ENCODE measurements around the gene PISD.

The PISD gene

GRCh38 chr22:31579835-31580242 lies 82.2 kb downstream of the PISD start:
- Histone ChIP-seq H3K4me3 (ENCODE audit: severe bottlenecking) (no peak overlapping the region), H3K4me1 (ENCODE audit: insufficient read depth, poor library complexity, severe bottlenecking) (no peaks in the 10 kb centered on the region), H3K27me3 (ENCODE audit: insufficient read depth, poor library complexity, severe bottlenecking) (no peaks in the 10 kb centered on the region), H3K9me3 (ENCODE audit: severe bottlenecking) (no peaks in the 10 kb centered on the region), H3K36me3 (ENCODE audit: low read depth) (peaks cover 10% of the 10 kb centered on the region; the same call in 1 of the 2 replicates), H3K27ac (ENCODE audit: poor library complexity, severe bottlenecking) (no peak overlapping the region)
- ATAC-seq (ENCODE audit: low read depth), result no peak
- TF ChIP-seq, protein P1, sequence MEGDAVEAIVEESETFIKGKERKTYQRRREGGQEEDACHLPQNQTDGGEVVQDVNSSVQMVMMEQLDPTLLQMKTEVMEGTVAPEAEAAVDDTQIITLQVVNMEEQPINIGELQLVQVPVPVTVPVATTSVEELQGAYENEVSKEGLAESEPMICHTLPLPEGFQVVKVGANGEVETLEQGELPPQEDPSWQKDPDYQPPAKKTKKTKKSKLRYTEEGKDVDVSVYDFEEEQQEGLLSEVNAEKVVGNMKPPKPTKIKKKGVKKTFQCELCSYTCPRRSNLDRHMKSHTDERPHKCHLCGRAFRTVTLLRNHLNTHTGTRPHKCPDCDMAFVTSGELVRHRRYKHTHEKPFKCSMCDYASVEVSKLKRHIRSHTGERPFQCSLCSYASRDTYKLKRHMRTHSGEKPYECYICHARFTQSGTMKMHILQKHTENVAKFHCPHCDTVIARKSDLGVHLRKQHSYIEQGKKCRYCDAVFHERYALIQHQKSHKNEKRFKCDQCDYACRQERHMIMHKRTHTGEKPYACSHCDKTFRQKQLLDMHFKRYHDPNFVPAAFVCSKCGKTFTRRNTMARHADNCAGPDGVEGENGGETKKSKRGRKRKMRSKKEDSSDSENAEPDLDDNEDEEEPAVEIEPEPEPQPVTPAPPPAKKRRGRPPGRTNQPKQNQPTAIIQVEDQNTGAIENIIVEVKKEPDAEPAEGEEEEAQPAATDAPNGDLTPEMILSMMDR (IDR thresholded peaks at IDR 0.05; ENCODE audit: poor library complexity, severe bottlenecking), result no peak
- DNase-seq (ENCODE audit: low spot score), result no peak

DNA sequence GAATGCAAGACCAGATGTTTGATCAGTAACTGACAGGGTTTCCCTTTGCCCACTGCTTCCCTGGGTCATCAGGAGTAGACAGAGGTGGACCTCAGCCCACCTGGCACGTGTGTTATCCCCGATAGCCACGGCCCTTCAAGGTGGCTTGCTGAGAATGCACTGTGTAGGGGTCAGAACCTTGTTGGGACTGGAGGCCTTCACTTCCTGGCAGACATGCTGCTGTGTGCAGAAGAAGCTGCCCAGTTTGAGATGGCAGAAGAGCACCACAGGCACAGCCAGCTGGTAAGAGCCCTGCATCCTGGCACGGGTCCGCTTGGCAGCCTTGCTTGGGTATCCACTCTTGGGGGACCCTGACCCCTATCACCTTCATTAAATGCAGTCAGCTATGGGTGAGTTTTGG lies 83.8 kb downstream of the PISD start:
- DNase-seq (ENCODE audit: low spot score) (no peak), ATAC-seq (ENCODE audit: low read depth) (no peak)
- TF ChIP-seq, protein P1 (IDR thresholded peaks at IDR 0.05; ENCODE audit: poor library complexity, severe bottlenecking), result no peak
- Histone ChIP-seq H3K27me3 (ENCODE audit: insufficient read depth, poor library complexity, severe bottlenecking) (no peaks in the 10 kb centered on the region), H3K4me3 (ENCODE audit: severe bottlenecking) (no peak overlapping the region), H3K36me3 (ENCODE audit: low read depth) (peaks cover 17% of the 10 kb centered on the region), H3K4me1 (ENCODE audit: insufficient read depth, poor library complexity, severe bottlenecking) (no peaks in the 10 kb centered on the region), H3K27ac (ENCODE audit: poor library complexity, severe bottlenecking) (no peak overlapping the region), H3K9me3 (ENCODE audit: severe bottlenecking) (no peaks in the 10 kb centered on the region)

GRCh38 chr22:31577711-31578110 lies 84.3 kb downstream of the PISD start:
- Histone ChIP-seq H3K4me1 (ENCODE audit: insufficient read depth, poor library complexity, severe bottlenecking) (no peaks in the 10 kb centered on the region), H3K4me3 (ENCODE audit: severe bottlenecking) (no peak overlapping the region), H3K36me3 (ENCODE audit: low read depth) (peaks cover 21% of the 10 kb centered on the region), H3K27me3 (ENCODE audit: insufficient read depth, poor library complexity, severe bottlenecking) (no peaks in the 10 kb centered on the region), H3K27ac (ENCODE audit: poor library complexity, severe bottlenecking) (no peak overlapping the region), H3K9me3 (ENCODE audit: severe bottlenecking) (no peaks in the 10 kb centered on the region)
- TF ChIP-seq, protein P1 (IDR thresholded peaks at IDR 0.05; ENCODE audit: poor library complexity, severe bottlenecking), result no peak
- DNase-seq (ENCODE audit: low spot score), result no peak
- no peak for ATAC-seq (ENCODE audit: low read depth)

DNA sequence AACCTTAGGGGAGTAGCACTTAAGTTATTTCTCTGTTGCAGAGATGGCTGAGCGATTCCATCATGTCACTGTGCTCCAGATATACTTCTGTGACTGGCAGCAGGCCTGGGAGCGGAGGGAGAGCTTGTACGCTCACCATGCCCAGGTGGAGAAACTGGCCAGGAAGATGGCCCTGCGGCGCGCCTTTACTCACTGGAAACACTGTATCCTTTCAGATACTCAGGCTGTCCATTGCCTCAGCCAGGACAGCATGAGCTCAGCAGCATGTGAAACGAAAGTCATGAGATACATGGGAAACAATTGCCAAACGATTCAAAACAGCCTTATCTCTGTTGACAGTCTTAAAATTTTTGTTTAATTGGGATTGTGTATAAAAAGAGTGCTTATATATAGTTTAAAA lies 86.8 kb downstream of the PISD start:
- Histone ChIP-seq H3K27me3 (ENCODE audit: insufficient read depth, poor library complexity, severe bottlenecking) (no peaks in the 10 kb centered on the region), H3K4me1 (ENCODE audit: insufficient read depth, poor library complexity, severe bottlenecking) (no peaks in the 10 kb centered on the region), H3K9me3 (ENCODE audit: severe bottlenecking) (no peaks in the 10 kb centered on the region), H3K27ac (ENCODE audit: poor library complexity, severe bottlenecking) (no peak overlapping the region), H3K36me3 (ENCODE audit: low read depth) (peaks cover 21% of the 10 kb centered on the region), H3K4me3 (ENCODE audit: severe bottlenecking) (no peak overlapping the region)
- ATAC-seq (ENCODE audit: low read depth) (no peak), DNase-seq (ENCODE audit: low spot score) (no peak)
- TF ChIP-seq, protein P1 (IDR thresholded peaks at IDR 0.05; ENCODE audit: poor library complexity, severe bottlenecking), result no peak

GRCh38 chr22:31574055-31574670 lies 87.9 kb downstream of the PISD start:
- H3K4me3 ChIP-seq (ENCODE audit: severe bottlenecking), result no peak overlapping the region
- H3K9me3 ChIP-seq (ENCODE audit: severe bottlenecking), result no peaks in the 10 kb centered on the region
- TF ChIP-seq, protein P1 (IDR thresholded peaks at IDR 0.05; ENCODE audit: poor library complexity, severe bottlenecking), result no peak
- no peaks in the 10 kb centered on the region for H3K4me1 ChIP-seq (ENCODE audit: insufficient read depth, poor library complexity, severe bottlenecking)
- no peak overlapping the region for H3K27ac ChIP-seq (ENCODE audit: poor library complexity, severe bottlenecking)
- DNase-seq (ENCODE audit: low spot score) (no peak), ATAC-seq (ENCODE audit: low read depth) (no peak)
- no peaks in the 10 kb centered on the region for H3K27me3 ChIP-seq (ENCODE audit: insufficient read depth, poor library complexity, severe bottlenecking)
- H3K36me3 ChIP-seq (ENCODE audit: low read depth), result peaks cover 21% of the 10 kb centered on the region
